GM13977 (cell line): ENCODE results near the gene TMEM117.

Experiments
- DNase-seq: peaks from one replicate; pipeline ENCODE4 v3.0.0; 2012; ENCODE audit warnings: low spot score
- CTCF ChIP-seq: IDR thresholded peaks from 2 replicates; pipeline ENCODE4 v1.5.1; 2012; ENCODE audit warnings: mild to moderate bottlenecking, control low read depth; ENCODE audit not compliant: insufficient read depth; ENCODE audit errors: extremely low read depth, missing control alignments
- in situ Hi-C: fragments of 300-500 bp; cut with MboI; formaldehyde crosslinking; loops from one replicate; pipeline ENCODE4 v1.12.0; 2022; ENCODE audit warnings: low sequenced_read_pairs, low pct_unique_long_range_greater_than_20kb, mixed read lengths, inconsistent platforms; ENCODE audit not compliant: unreplicated experiment

Gene TMEM117

GRCh38 chr12:44285321-44285960 lies 449.6 kb downstream of the TMEM117 start:
- no peak for TF ChIP-seq CTCF
- no peak for DNase-seq
- in situ Hi-C loops, result no loop called here

GRCh38 chr12:44286336-44286735 lies 450.5 kb downstream of the TMEM117 start:
- DNase-seq, result no peak
- no peak for TF ChIP-seq CTCF
- in situ Hi-C loops, result no loop called here

GRCh38 chr12:44286821-44287505 lies 451.1 kb downstream of the TMEM117 start:
- in situ Hi-C loops, result no loop called here
- no peak for TF ChIP-seq CTCF
- DNase-seq, result no peak

GRCh38 chr12:44287545-44287944 lies 451.7 kb downstream of the TMEM117 start:
- TF ChIP-seq CTCF, result no peak
- no peak for DNase-seq
- in situ Hi-C loops, result no loop called here

GRCh38 chr12:44294649-44295048 lies 458.8 kb downstream of the TMEM117 start:
- DNase-seq, result no peak
- no peak for TF ChIP-seq CTCF
- in situ Hi-C loops, result no loop called here

GRCh38 chr12:44295958-44296623 lies 460.2 kb downstream of the TMEM117 start:
- in situ Hi-C loops, result no loop called here
- TF ChIP-seq CTCF, result no peak
- DNase-seq, result no peak
